ENCODE measurements around the gene CKMT2. TPM values are rescaled to one million over a fixed set of nuclear protein-coding genes. Genes with fewer than 3 reads are reported as not detected.

The CKMT2 gene
- total and polyA plus RNA-seq, 2 experiments from 2014 or later = 2.9 to 8.2 TPM

GRCh38 chr5:81204205-81204604 is 28.9 kb upstream of the CKMT2 start:
- H3K4me2 ChIP-seq = no peak overlapping the region
- H3K27me3 ChIP-seq (ENCODE audit: insufficient read depth) = no peaks in the 10 kb centered on the region
- H3K27me3 Mint-ChIP-seq (ENCODE audit: insufficient read depth, low read depth, poor library complexity) = peaks cover 1% of the 10 kb centered on the region
- DNase-seq (ENCODE audit: low spot score) = no peak
- no peaks in the 10 kb centered on the region for H3K9me2 ChIP-seq (ENCODE audit: insufficient read depth)
- no peaks in the 10 kb centered on the region for H3K79me2 ChIP-seq (replicated peaks; ENCODE audit: insufficient read depth)
- H3K27ac Mint-ChIP-seq = no peak overlapping the region
- H4K20me1 ChIP-seq (replicated peaks; ENCODE audit: insufficient read depth) = no peaks in the 10 kb centered on the region
- no peaks in the 10 kb centered on the region for H3K36me3 Mint-ChIP-seq (ENCODE audit: low read depth)
- H3K9me3 Mint-ChIP-seq = no peaks in the 10 kb centered on the region
- H3K36me3 ChIP-seq (ENCODE audit: insufficient read depth) = no peaks in the 10 kb centered on the region
- H3K4me1 ChIP-seq (ENCODE audit: insufficient read depth) = no peaks in the 10 kb centered on the region
- no peak overlapping the region for H2AFZ ChIP-seq
- ATAC-seq = no peak
- H3K4me1 Mint-ChIP-seq = no peaks in the 10 kb centered on the region
- TF ChIP-seq EZH2phosphoT487 (IDR thresholded peaks at IDR 0.05; ENCODE audit: unreplicated experiment) (no peak), ETS1 (IDR thresholded peaks at IDR 0.05) (no peak), EZH2 (IDR thresholded peaks at IDR 0.05; ENCODE audit: low read depth, unreplicated experiment) (no peak)
- no peak overlapping the region for H3K27ac ChIP-seq (ENCODE audit: low read depth)
- H3F3A ChIP-seq (replicated peaks; ENCODE audit: low read depth) = no peaks in the 10 kb centered on the region
- no peak overlapping the region for H3K4me3 Mint-ChIP-seq
- H3K4me3 ChIP-seq = no peak overlapping the region

GRCh38 chr5:81205058-81205457 is 28.1 kb upstream of the CKMT2 start:
- no peaks in the 10 kb centered on the region for H3K79me2 ChIP-seq (replicated peaks; ENCODE audit: insufficient read depth)
- no peaks in the 10 kb centered on the region for H3K4me1 ChIP-seq (ENCODE audit: insufficient read depth)
- peaks cover 1% of the 10 kb centered on the region for H3K27me3 Mint-ChIP-seq (ENCODE audit: insufficient read depth, low read depth, poor library complexity)
- no peak overlapping the region for H2AFZ ChIP-seq
- no peaks in the 10 kb centered on the region for H3K9me2 ChIP-seq (ENCODE audit: insufficient read depth)
- TF ChIP-seq EZH2phosphoT487 (IDR thresholded peaks at IDR 0.05; ENCODE audit: unreplicated experiment) (no peak), REST (IDR thresholded peaks at IDR 0.05; ENCODE audit: unreplicated experiment) (no peak), CREB1 (CRISPR knock-in tag; IDR thresholded peaks at IDR 0.05; ENCODE audit: low read depth) (no peak), CTCF (conservative IDR thresholded peaks at IDR 0.05; ENCODE audit: low read depth in 2 of 2) (peak; percentile 45 to 47), ZNF331 (CRISPR knock-in tag; IDR thresholded peaks at IDR 0.05; ENCODE audit: low read depth) (no peak), ZNF462 (CRISPR knock-in tag; IDR thresholded peaks at IDR 0.05) (no peak)
- H3K4me3 ChIP-seq = no peak overlapping the region
- no peaks in the 10 kb centered on the region for H3K36me3 Mint-ChIP-seq (ENCODE audit: low read depth)
- DNase-seq (ENCODE audit: low spot score) = peak; percentile 55
- H3K9me3 Mint-ChIP-seq = no peaks in the 10 kb centered on the region
- H3K4me1 Mint-ChIP-seq = no peaks in the 10 kb centered on the region
- H4K20me1 ChIP-seq (replicated peaks; ENCODE audit: insufficient read depth) = no peaks in the 10 kb centered on the region
- H3K27me3 ChIP-seq (ENCODE audit: insufficient read depth) = no peaks in the 10 kb centered on the region
- no peaks in the 10 kb centered on the region for H3K36me3 ChIP-seq (ENCODE audit: insufficient read depth)
- no peak overlapping the region for H3K27ac Mint-ChIP-seq
- H3F3A ChIP-seq (replicated peaks; ENCODE audit: low read depth) = no peaks in the 10 kb centered on the region
- no peak overlapping the region for H3K27ac ChIP-seq (ENCODE audit: low read depth)
- no peak overlapping the region for H3K4me2 ChIP-seq
- no peak overlapping the region for H3K4me3 Mint-ChIP-seq
- peak; percentile 76 for ATAC-seq

Data from GM23338 (cell line).